ENCODE results near the gene CCSER2. TPM values are rescaled to one million over a fixed set of nuclear protein-coding genes. Genes with fewer than 3 reads are reported as not detected.
"Not testable (repeated sequence)": the region's sequence is repeated elsewhere in the genome, so short reads cannot be mapped to it uniquely, and the experiment has no call there.

The CCSER2 gene
- total and polyA plus RNA-seq, 2 donors: 18.4 to 35.8 TPM

DNA sequence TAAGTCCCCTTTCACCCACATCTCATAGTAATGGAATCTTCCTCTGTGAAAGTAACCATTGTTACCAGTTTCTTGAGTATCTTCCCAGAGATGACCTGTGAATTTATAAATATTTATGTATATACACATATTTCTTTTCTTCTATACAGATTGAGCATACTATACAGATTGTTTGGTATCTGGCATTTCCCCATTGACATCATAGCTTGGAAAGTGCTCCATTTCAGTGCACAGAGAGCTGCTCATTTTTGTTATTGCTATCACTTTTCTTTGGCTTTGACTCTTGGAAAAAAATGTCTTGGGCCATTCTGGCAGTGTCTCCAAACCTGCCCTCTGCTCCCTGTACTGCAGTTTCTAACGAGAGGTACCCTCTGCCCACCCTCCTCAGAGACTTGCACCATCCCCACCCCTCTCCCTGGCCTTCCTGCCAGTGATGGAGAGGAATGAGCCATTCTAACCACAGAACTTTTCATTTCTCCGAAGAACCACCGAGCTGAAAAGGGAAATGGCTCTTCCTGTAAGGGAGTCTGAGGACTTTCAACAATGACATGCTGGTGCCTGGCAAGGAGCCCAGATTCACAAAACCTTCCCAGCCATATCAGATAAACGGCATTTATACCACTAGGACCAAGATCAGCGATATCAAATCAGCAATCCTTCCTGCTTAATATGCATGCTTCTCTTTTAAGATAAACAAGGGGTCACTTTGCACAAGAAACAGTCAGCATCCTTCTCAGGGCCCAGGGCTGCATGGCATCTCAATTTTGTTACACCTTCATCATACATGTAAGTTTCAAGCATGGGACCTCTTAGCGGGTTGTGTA, 19.7 kb upstream of the CCSER2 start:
- Histone ChIP-seq H3K4me3 (ENCODE audit: low read length in 2 of 2) (no peak overlapping the region), H3K4me1 (ENCODE audit: control insufficient read depth in 2 of 2, insufficient read depth in 2 of 2, low read length in 2 of 2) (peaks cover 0 to 8% of the 10 kb centered on the region in 2 donors), H3K27me3 (ENCODE audit: control insufficient read depth in 2 of 2, insufficient read depth in 1 of 2, low read length in 1 of 2) (no peaks in the 10 kb centered on the region), H3K9me3 (ENCODE audit: control insufficient read depth in 2 of 2, insufficient read depth in 1 of 2, low read length in 1 of 2) (no peaks in the 10 kb centered on the region), H3K27ac (ENCODE audit: low read depth in 1 of 2, low read length in 1 of 2) (no peak overlapping the region), H3K36me3 (ENCODE audit: control insufficient read depth in 2 of 2, insufficient read depth in 2 of 2, low read length in 1 of 2) (no peaks in the 10 kb centered on the region)
- WGBS: 4% methylated on average over 6 of the region's 6 CpGs
- DNase-seq (ENCODE audit: low read depth in 6 of 9, low spot score in 9 of 9): peak in 1 of 9 donors; percentile 27

DNA sequence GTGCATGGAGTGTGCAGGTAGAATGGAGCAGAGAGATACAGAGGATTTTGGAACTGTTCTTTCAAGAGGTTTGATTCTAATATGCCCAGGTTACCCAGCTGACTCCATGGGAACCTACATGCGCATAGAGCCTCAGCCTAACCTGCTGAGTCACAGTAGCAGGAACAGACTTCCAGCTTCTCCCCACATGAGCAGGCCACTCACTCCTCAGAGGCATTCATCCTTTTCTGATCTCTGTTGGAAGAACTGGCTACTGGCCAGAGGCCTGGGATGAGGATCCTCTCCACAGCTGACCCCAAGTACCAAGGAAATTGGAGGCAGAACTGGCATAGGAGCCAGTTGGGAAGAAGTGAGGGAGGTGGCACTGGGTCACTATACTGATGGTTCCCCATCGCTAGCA, 17.9 kb upstream of the CCSER2 start:
- H3K4me3 ChIP-seq (ENCODE audit: low read length in 2 of 2): no peak overlapping the region
- 88% methylated on average over 2 of the region's 2 CpGs for WGBS
- no peaks in the 10 kb centered on the region for H3K9me3 ChIP-seq (ENCODE audit: control insufficient read depth in 2 of 2, insufficient read depth in 1 of 2, low read length in 1 of 2)
- no peaks in the 10 kb centered on the region for H3K36me3 ChIP-seq (ENCODE audit: control insufficient read depth in 2 of 2, insufficient read depth in 2 of 2, low read length in 1 of 2)
- no peak overlapping the region for H3K27ac ChIP-seq (ENCODE audit: low read depth in 1 of 2, low read length in 1 of 2)
- H3K4me1 ChIP-seq (ENCODE audit: control insufficient read depth in 2 of 2, insufficient read depth in 2 of 2, low read length in 2 of 2): peaks cover 0 to 8% of the 10 kb centered on the region in 2 donors
- H3K27me3 ChIP-seq (ENCODE audit: control insufficient read depth in 2 of 2, insufficient read depth in 1 of 2, low read length in 1 of 2): no peaks in the 10 kb centered on the region
- DNase-seq (ENCODE audit: low read depth in 6 of 9, low spot score in 9 of 9): no peak

DNA sequence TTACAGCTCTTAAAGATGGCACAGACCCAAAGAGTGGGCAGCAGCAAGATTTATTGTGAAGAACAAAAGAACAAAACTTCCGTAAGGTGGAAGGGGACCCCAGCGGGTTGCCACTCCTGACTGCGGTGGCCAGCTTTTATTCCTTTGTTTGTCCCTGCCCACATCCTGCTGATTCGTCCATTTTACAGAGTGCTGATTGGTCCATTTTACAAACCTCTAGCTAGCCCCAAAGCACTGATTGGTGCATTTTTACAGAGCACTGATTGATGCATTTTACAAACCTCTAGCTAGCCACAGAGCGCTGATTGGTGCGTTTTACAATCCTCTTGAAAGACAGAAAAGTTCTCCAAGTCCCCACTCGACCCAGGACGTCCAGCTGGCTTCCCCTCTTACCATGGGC, 16.8 kb upstream of the CCSER2 start:
- Histone ChIP-seq H3K27ac (ENCODE audit: low read depth in 1 of 2, low read length in 1 of 2) (no peak overlapping the region), H3K9me3 (ENCODE audit: control insufficient read depth in 2 of 2, insufficient read depth in 1 of 2, low read length in 1 of 2) (no peaks in the 10 kb centered on the region), H3K27me3 (ENCODE audit: control insufficient read depth in 2 of 2, insufficient read depth in 1 of 2, low read length in 1 of 2) (no peaks in the 10 kb centered on the region), H3K4me3 (ENCODE audit: low read length in 2 of 2) (no peak overlapping the region), H3K4me1 (ENCODE audit: control insufficient read depth in 2 of 2, insufficient read depth in 2 of 2, low read length in 2 of 2) (peaks cover 0 to 8% of the 10 kb centered on the region in 2 donors), H3K36me3 (ENCODE audit: control insufficient read depth in 2 of 2, insufficient read depth in 2 of 2, low read length in 1 of 2) (no peaks in the 10 kb centered on the region)
- WGBS: 95% methylated on average over 8 of the region's 8 CpGs
- no peak for DNase-seq (ENCODE audit: low read depth in 6 of 9, low spot score in 9 of 9)

GRCh38 chr10:84312816-84313215, 15.6 kb upstream of the CCSER2 start:
- H3K4me3 ChIP-seq (ENCODE audit: low read length in 2 of 2): no peak overlapping the region
- H3K4me1 ChIP-seq (ENCODE audit: control insufficient read depth in 2 of 2, insufficient read depth in 2 of 2, low read length in 2 of 2): peaks cover 0 to 8% of the 10 kb centered on the region in 2 donors
- no peak overlapping the region for H3K27ac ChIP-seq (ENCODE audit: low read depth in 1 of 2, low read length in 1 of 2)
- no peaks in the 10 kb centered on the region for H3K9me3 ChIP-seq (ENCODE audit: control insufficient read depth in 2 of 2, insufficient read depth in 1 of 2, low read length in 1 of 2)
- 97% methylated on average over 2 of the region's 2 CpGs for WGBS
- no peaks in the 10 kb centered on the region for H3K27me3 ChIP-seq (ENCODE audit: control insufficient read depth in 2 of 2, insufficient read depth in 1 of 2, low read length in 1 of 2)
- H3K36me3 ChIP-seq (ENCODE audit: control insufficient read depth in 2 of 2, insufficient read depth in 2 of 2, low read length in 1 of 2): no peaks in the 10 kb centered on the region
- no peak for DNase-seq (ENCODE audit: low read depth in 6 of 9, low spot score in 9 of 9)

DNA sequence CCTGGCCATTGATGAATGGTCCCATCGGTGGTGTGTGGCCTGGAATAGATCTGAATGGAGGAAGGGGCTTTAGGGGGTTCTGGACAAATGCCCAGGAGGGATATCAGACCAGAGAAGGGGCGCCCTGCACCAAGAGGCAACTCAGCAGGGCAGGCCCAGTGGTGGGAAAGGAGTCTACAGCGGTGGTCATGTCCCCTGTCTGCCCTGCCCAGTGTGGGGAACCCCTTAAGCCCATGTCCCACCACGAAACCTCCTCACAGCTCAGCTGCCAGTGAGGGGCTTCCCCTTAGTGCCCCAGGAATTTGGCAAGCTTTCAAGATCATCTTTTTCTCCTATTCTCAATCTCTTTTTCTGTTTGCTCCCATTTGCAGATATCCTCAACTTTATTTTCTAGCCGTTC, 14.1 kb upstream of the CCSER2 start:
- Histone ChIP-seq H3K4me3 (ENCODE audit: low read length in 2 of 2) (no peak overlapping the region), H3K9me3 (ENCODE audit: control insufficient read depth in 2 of 2, insufficient read depth in 1 of 2, low read length in 1 of 2) (no peaks in the 10 kb centered on the region), H3K36me3 (ENCODE audit: control insufficient read depth in 2 of 2, insufficient read depth in 2 of 2, low read length in 1 of 2) (no peaks in the 10 kb centered on the region), H3K4me1 (ENCODE audit: control insufficient read depth in 2 of 2, insufficient read depth in 2 of 2, low read length in 2 of 2) (peaks cover 0 to under 1% of the 10 kb centered on the region in 2 donors), H3K27me3 (ENCODE audit: control insufficient read depth in 2 of 2, insufficient read depth in 1 of 2, low read length in 1 of 2) (no peaks in the 10 kb centered on the region), H3K27ac (ENCODE audit: low read depth in 1 of 2, low read length in 1 of 2) (no peak overlapping the region)
- no peak for DNase-seq (ENCODE audit: low read depth in 6 of 9, low spot score in 9 of 9)
- 89% methylated on average over 5 of the region's 5 CpGs for WGBS

- Histone ChIP-seq H3K4me1 (ENCODE audit: control insufficient read depth in 2 of 2, insufficient read depth in 2 of 2, low read length in 2 of 2) (no peaks in the 10 kb centered on the region), H3K27me3 (ENCODE audit: control insufficient read depth in 2 of 2, insufficient read depth in 1 of 2, low read length in 1 of 2) (no peaks in the 10 kb centered on the region), H3K4me3 (ENCODE audit: low read length in 2 of 2) (no peak overlapping the region), H3K27ac (ENCODE audit: low read depth in 1 of 2, low read length in 1 of 2) (no peak overlapping the region), H3K36me3 (ENCODE audit: control insufficient read depth in 2 of 2, insufficient read depth in 2 of 2, low read length in 1 of 2) (no peaks in the 10 kb centered on the region), H3K9me3 (ENCODE audit: control insufficient read depth in 2 of 2, insufficient read depth in 1 of 2, low read length in 1 of 2) (no peaks in the 10 kb centered on the region)
- DNase-seq (ENCODE audit: low read depth in 6 of 9, low spot score in 9 of 9): no peak
- WGBS: 96% methylated on average over 2 of the region's 2 CpGs
Observed at GRCh38 chr10:84317174-84317573, 11.2 kb upstream of the CCSER2 start.

DNA sequence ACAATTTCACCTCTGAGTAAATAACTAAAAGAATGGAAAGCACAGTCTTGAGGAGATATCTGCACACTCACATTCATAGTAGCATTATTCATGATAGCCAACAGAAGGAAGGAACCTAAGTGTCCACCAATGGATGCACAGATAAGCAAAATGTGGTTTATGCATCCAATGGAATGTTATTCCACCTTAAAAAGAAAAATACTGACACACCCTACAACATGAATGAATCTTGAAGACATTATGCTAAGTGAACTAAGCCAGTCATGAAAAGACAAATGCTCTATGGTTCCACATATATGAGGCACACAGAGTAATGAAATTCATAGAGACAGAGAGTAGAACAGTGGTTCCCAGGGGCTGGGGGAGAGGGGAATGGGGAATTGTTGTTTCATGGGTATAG, 6.5 kb upstream of the CCSER2 start:
- H3K36me3 ChIP-seq (ENCODE audit: control insufficient read depth in 2 of 2, insufficient read depth in 2 of 2, low read length in 1 of 2): no peaks in the 10 kb centered on the region
- no peaks in the 10 kb centered on the region for H3K9me3 ChIP-seq (ENCODE audit: control insufficient read depth in 2 of 2, insufficient read depth in 1 of 2, low read length in 1 of 2)
- no peaks in the 10 kb centered on the region for H3K27me3 ChIP-seq (ENCODE audit: control insufficient read depth in 2 of 2, insufficient read depth in 1 of 2, low read length in 1 of 2)
- no peaks in the 10 kb centered on the region for H3K4me1 ChIP-seq (ENCODE audit: control insufficient read depth in 2 of 2, insufficient read depth in 2 of 2, low read length in 2 of 2)
- H3K4me3 ChIP-seq (ENCODE audit: low read length in 2 of 2): no peak overlapping the region
- DNase-seq (ENCODE audit: low read depth in 6 of 9, low spot score in 9 of 9): no peak
- H3K27ac ChIP-seq (ENCODE audit: low read depth in 1 of 2, low read length in 1 of 2): no peak overlapping the region

GRCh38 chr10:84323566-84323965, 4.8 kb upstream of the CCSER2 start:
- H3K27ac ChIP-seq (ENCODE audit: low read depth in 1 of 2, low read length in 1 of 2); H3K36me3 ChIP-seq (ENCODE audit: control insufficient read depth in 2 of 2, insufficient read depth in 2 of 2, low read length in 1 of 2); H3K4me3 ChIP-seq (ENCODE audit: low read length in 2 of 2); H3K4me1 ChIP-seq (ENCODE audit: control insufficient read depth in 2 of 2, insufficient read depth in 2 of 2, low read length in 2 of 2); H3K27me3 ChIP-seq (ENCODE audit: control insufficient read depth in 2 of 2, insufficient read depth in 1 of 2, low read length in 1 of 2); DNase-seq (ENCODE audit: low read depth in 6 of 9, low spot score in 9 of 9); H3K9me3 ChIP-seq (ENCODE audit: control insufficient read depth in 2 of 2, insufficient read depth in 1 of 2, low read length in 1 of 2): not testable (repeated sequence)
- WGBS: 95% methylated on average over 1 of the region's 1 CpG

- H3K27ac ChIP-seq (ENCODE audit: low read depth in 1 of 2, low read length in 1 of 2); H3K27me3 ChIP-seq (ENCODE audit: control insufficient read depth in 2 of 2, insufficient read depth in 1 of 2, low read length in 1 of 2): not testable (repeated sequence)
Observed at GRCh38 chr10:84326995-84327394, 1.4 kb upstream of the CCSER2 start.

More at GRCh38 chr10:84326995-84327394, 1.4 kb upstream of the CCSER2 start:
- H3K4me3 ChIP-seq (ENCODE audit: low read length in 2 of 2); DNase-seq (ENCODE audit: low read depth in 6 of 9, low spot score in 9 of 9); H3K36me3 ChIP-seq (ENCODE audit: control insufficient read depth in 2 of 2, insufficient read depth in 2 of 2, low read length in 1 of 2); H3K9me3 ChIP-seq (ENCODE audit: control insufficient read depth in 2 of 2, insufficient read depth in 1 of 2, low read length in 1 of 2): not testable (repeated sequence)
- H3K4me1 ChIP-seq (ENCODE audit: control insufficient read depth in 2 of 2, insufficient read depth in 2 of 2, low read length in 2 of 2): peaks cover 10 to 19% of the 10 kb centered on the region in 2 donors
- WGBS: 98% methylated on average over 9 of the region's 9 CpGs

Data from thymus (tissue), 11 donors.